Hindlimb muscle (tissue), 1 donor: ENCODE measurements around the gene LTC4S. TPM values are rescaled to one million over a fixed set of nuclear protein-coding genes. Genes with fewer than 3 reads are reported as not detected.
A peak's percentile ranks its signal among the peaks of the same experiment; 100 is the strongest.
"Not testable (repeated sequence)": the region's sequence is repeated elsewhere in the genome, so short reads cannot be mapped to it uniquely, and the experiment has no call there.

Experiments
- DNase-seq: peaks from one replicate; pipeline ENCODE4 v3.0.0-alpha.2; 2013
- polyA plus RNA-seq: library from polyadenylated mRNA; unstranded; fragments of 120-200 nt; gene quantifications from one replicate; pipeline ENCODE4 v1.2.1, GENCODE V29; 2013; ENCODE audit not compliant: insufficient read length

Gene LTC4S, protein sequence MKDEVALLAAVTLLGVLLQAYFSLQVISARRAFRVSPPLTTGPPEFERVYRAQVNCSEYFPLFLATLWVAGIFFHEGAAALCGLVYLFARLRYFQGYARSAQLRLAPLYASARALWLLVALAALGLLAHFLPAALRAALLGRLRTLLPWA
- polyA plus RNA-seq = 2.8 TPM

DNA sequence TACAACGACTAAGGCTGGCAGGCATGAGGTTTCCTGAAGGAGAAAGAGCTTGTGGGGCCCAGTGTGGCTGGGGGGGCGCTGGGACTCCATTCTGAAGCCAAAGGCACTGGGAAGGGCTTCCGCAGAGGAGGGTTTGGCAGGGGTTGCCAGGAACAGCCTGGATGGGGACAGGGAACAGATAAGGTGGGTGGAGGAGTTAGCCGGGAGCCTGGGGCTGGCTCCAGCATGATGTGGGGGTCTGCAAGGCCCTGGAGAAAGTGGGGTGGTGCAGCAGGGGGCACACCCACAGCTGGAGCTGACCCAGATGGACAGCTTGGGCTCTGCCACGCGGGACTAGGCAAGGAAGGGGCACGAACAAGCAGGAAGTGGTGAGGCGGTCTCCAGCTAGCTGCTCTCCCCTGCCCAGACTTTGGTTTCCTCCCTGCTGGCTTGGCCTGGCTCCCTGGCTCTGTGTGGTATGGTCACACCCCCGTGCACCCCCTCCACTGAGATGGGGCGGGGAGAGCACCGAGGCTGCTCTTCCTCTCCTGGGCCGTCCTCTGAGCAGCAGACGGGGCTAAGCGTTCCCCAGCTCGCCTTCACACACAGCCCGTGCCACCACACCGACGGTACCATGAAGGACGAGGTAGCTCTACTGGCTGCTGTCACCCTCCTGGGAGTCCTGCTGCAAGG lies at the start of gene LTC4S:
Gene LTC4S (plus strand): TSS at position 519 of the 672 bp plus-strand sequence. CDS start 95 bp downstream, at position 614.
- DNase-seq = no peak

DNA sequence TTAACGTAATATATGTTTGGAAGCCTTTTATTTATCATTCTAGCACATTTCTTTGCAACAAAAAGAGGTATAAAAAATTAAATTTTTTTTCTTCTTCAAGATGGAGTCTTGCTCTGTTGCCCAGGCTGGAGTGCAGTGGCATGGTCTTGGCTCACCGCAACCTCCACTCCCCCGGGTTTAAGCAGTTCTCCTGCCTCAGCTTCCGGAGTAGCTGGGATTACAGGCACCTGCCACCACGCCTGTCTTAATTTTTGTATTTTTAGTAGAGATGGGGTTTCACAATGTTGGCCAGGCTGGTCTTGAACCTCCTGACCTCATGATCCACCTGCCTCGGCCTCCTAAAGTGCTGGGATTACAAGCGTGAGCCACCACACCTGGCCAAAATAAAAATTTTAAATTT lies 49.7 kb upstream of the LTC4S start:
- not testable (repeated sequence) for DNase-seq

GRCh38 chr5:179746872-179747271 lies 46.9 kb upstream of the LTC4S start:
- DNase-seq = no peak

- no peak for DNase-seq
Measured at GRCh38 chr5:179747811-179748210, 46.0 kb upstream of the LTC4S start.

GRCh38 chr5:179749857-179750508 lies 43.8 kb upstream of the LTC4S start:
- no peak for DNase-seq

GRCh38 chr5:179753971-179754370 lies 39.8 kb upstream of the LTC4S start:
- no peak for DNase-seq

DNA sequence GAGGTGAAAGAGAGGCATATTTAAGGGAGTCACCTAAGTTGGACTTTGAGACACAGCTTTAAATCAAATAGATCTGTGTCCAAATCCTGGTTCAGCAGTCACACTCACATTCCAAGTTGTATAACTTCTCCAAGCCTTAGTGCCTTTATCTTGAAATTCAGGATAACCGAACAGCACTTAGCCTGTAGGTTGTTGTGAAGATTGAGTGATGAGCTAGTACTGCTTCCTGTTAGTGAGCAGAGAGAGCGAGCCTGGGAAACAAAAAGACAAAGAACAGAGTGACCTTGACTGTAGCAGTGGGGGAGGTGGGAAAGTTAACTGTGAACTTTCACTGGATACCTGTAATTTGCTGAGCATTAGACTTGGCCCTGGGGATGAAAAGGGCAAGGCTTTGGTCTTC lies 38.8 kb upstream of the LTC4S start:
- no peak for DNase-seq

GRCh38 chr5:179758955-179759354 lies 34.8 kb upstream of the LTC4S start:
- no peak for DNase-seq

DNA sequence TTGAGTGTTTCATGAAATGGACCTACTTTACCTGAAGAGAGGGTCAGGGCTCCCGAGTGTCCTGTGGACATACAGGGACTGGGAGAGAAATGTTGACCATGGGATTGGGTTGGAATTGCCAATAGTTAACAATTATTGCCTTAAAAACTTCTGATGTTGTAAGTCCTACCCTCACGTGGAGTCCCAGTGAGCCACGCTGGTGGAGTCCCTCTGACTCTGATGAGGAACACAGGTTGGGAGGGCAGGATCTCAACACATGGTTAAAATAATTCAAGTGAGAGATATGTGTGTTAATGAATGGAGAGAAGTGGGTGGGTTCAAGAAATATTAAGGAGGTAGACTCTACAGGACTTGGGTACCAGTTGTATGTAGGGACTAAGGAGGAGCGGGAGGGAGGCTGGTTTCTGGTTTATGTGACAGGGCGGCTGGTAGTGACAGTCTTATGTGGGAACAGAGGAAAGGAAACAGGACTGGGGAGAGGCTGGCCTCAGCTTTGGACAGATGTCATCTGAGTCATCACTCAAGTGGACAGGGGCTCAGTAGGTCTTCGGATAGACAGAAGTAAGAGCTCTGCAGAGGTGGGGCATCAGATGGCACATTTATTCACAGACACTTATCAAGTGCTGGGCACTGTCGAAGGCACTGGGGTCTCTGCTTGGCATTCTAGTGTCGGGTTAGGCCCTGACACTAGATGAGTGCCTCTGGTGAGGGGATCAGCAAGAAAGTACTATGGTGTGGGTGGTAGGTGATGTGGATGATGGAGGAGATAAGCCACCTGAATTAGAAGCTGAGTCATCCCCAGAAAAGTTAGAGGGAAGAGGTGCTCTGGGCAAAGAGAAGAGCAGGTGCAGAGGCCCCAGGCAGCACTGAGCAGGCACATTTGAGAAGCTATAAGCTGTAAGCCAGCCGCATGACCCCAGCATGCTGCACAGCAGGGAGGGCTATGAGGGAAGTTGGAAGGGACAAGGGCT lies 33.9 kb upstream of the LTC4S start:
- DNase-seq = no peak

DNA sequence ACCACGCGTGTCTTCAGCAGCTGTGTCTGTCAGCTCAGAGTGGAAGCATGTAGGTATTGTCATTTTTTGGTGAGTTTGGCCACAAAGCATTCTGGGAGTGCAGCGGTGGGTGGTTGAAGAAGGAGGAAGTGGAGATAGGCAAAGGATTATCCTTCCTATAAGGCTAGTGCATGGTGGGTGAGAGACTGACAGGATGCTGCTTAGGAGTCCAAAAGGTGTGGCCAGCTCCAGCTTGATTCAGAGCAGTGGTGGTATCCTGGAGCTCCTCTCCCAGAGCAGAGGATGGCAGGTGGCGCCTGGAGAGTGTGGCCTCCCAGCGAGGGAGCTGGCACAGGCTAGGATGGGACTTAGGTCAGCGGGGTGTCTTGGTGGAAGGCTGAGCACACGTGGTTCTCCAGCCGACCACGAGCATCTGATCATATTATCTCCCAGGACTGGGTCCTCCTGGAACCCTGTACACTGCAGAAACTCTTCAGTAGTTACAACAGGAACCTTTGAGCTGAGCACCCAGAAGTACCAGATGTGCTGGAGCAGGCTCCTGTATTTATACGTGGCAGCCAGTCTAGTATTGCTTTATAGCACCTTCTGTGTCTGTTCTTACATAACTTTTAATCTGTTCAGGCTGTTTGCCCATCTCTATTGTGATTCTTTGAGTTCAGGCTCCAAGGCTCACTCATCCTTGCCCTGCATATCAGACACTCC lies 31.6 kb upstream of the LTC4S start:
- no peak for DNase-seq

DNA sequence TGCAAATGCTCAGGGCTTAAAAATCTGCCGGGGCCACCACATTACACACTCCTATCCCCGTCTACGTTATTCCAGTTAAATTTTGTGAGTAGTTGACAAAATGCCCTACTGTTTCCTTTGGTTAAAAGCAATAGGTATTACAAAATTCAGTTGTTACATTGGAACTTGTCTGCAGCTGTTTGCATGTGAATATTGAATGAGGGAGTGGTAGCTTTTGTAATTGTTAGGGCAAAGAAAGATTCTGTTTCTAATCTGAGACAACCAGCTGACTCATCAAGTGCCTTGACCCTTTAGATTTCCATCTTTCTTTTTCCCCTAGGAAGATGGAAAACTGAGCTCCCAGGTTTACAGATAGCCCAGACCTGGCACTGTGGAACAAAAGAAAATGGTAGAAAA lies 31.0 kb upstream of the LTC4S start:
- no peak for DNase-seq

- peak; percentile 68 for DNase-seq
Measured at GRCh38 chr5:179763215-179763945, 30.4 kb upstream of the LTC4S start.

DNA sequence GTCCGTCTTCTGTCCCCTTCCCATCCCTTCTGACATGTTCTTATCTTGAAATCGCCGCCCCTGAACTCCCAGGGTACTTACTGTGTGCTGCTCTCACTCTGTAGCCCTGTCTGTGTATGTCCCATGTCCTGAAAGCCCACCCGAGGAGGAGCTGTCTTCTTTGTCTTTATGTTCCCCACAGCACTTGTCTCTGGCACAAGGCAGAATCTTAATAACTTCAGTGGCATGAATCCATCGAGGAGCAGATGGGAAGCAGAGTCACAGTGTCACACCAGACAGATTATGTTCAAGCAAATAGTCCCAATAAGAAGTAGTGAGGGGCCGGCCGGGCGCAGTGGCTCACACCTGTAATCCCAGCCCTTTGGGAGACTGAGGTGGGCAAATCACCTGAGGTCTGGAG lies 29.7 kb upstream of the LTC4S start:
- no peak for DNase-seq

- DNase-seq = no peak
Measured at GRCh38 chr5:179765400-179765799, 28.4 kb upstream of the LTC4S start.

DNA sequence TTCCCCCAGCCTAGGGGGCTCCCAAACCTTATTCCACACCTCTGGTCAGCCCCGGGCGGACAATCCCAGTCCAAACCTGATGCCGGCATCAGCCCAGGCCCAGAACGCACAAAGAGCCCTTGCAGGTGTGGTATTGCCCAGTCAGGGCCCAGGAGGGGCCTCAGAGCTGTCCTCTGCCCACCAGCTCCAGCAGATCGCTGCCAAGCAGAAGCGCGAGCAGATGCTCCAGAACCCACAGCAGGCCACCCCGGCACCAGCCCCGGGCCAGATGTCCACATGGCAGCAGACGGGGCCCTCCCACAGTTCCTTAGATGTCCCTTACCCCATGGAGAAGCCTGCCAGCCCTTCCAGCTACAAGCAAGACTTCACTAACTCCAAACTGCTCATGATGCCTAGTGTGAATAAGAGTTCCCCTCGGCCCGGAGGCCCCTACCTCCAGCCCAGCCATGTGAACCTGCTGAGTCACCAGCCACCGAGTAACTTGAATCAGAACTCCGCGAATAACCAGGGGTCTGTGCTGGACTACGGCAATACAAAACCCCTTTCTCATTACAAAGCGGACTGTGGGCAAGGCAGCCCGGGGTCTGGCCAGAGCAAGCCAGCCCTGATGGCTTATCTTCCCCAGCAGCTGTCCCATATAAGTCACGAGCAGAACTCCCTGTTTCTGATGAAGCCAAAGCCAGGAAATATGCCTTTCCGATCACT lies 27.6 kb upstream of the LTC4S start:
- no peak for DNase-seq

DNA sequence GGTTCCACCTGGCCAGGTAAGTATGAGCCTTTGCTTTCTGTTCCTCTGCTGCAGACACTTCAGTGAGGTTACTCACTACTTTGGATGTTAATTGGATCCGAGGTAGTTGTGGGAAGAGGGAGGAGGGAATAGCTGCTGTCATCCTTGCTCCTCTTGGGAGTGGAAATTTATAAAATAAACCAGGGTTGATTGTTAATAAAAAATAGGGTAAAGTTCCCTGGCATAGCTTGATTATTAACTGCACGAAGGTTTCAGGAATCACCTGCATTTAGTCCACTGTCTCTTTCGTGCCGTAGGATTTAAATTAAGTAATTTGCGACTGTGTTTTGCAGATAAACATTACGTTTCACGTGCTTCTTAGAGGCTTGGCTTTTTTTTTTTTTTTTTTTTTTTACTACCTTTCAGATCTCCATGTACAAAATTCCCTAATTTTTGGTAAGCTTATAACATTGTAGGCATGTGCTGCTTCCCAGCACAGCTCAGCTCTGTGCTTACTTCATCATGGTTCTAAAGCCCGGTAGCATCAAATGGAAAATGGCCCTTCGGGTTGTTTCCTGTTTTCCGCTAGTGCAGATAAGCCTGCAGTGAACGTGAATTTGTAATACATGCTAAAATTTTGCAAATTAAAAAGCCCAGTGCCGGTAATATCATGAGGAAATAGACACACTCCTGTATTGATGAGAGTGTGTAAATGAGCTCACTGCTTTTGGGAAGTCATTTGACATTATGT lies 26.9 kb upstream of the LTC4S start:
- DNase-seq = no peak

DNA sequence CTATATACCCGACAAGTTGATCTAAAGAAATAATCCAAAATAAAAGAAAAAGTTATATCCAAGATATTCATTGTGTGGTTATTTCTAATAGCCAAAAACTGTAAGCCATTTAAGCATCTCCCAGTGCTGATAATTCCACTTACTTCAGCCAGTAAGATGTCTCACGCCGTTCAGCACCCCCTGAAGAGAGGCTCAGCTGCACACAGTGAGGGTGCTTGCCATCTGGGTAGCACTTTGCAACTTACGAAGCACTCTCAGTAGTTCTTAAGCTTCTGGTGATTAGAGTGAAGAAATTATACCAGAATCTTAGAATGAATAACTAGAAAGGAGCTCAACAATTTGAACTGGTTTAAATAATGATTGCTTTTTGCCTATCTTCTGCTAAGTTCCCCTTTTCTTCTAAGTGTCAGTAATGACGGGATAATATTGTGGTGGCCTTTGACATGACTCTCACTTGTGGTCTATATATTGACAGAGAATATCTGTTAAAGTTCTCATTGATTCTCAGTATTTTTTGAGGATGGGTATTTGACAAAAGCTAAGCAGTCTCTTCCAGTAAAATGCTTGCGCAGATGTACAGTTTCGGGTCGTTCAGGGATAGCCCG lies 26.2 kb upstream of the LTC4S start:
- no peak for DNase-seq

DNA sequence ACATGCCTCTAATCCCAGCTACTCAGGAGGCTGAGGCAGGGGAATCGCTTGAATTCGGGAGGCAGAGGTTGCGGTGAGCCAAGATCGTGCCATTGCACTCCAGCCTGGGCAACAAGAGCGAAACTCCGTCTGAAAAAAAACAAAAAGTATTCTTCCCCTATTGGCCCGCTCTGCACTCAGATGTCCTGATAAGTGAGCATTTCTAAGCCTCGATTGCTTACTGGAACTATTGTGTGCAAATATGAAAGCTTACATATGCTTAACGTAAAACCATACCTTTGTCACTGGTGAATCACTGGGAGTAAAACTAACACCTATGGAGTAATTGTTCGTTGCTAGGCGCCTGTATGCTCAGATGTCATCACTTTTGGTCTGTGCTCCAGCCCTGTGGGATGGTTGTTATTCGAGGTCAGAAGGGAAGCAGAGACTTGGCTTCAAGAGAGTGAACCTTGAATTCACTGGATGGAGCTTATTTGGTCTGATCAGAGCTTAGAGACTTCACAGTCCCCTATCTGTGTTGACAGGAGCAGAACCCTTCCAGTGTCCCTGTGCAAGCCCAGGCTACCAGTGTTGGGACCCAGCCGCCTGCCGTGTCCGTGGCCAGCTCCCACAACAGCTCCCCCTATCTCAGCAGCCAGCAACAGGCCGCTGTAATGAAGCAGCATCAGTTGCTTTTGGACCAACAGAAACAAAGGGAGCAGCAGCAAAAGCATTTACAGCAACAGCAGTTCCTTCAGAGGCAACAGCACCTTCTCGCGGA lies 25.3 kb upstream of the LTC4S start:
- no peak for DNase-seq

DNA sequence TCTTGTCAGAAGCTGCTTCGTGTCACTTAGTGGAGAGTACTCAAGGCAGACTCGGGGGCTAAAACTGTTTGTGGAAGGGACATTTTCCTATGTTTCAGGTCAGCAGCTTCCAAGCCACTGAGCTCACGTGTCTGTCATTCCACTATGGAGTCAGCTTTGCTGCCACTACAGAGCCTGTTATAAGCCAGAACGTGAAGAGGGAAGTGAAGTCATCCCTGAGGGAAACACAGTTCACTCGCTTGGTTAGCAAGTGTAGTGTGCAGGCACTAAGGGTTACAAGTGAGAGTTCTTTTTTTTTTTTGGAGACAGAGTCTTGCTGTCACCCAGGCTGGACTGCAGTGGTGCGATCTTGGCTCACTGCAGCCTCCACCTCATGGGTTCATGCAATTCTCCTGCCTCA lies 24.5 kb upstream of the LTC4S start:
- DNase-seq = no peak
